ENCODE data around the gene LDLRAD4.

The LDLRAD4 gene

GRCh38 chr18:13387855-13388548 is 169.4 kb downstream of the LDLRAD4 start:
- no peak for TF ChIP-seq CTCF (IDR thresholded peaks at IDR 0.05; ENCODE audit: borderline replicate concordance, control extremely low read depth, extremely low read depth, insufficient read depth, missing control alignments)
- in situ Hi-C loops (cut with MboI; ENCODE audit: low sequenced_read_pairs, unreplicated experiment): no loop called here
- no peak for DNase-seq (ENCODE audit: low spot score)

GRCh38 chr18:13388586-13389490 is 170.3 kb downstream of the LDLRAD4 start:
- in situ Hi-C loops (cut with MboI; ENCODE audit: low sequenced_read_pairs, unreplicated experiment): no loop called here
- DNase-seq (ENCODE audit: low spot score): no peak
- no peak for TF ChIP-seq CTCF (IDR thresholded peaks at IDR 0.05; ENCODE audit: borderline replicate concordance, control extremely low read depth, extremely low read depth, insufficient read depth, missing control alignments)

- in situ Hi-C loops (cut with MboI; ENCODE audit: low sequenced_read_pairs, unreplicated experiment): no loop called here
These were observed 171.1 kb downstream of the LDLRAD4 start for GRCh38 chr18:13389491-13390131.

GRCh38 chr18:13390196-13390595 is 171.6 kb downstream of the LDLRAD4 start:
- in situ Hi-C loops (cut with MboI; ENCODE audit: low sequenced_read_pairs, unreplicated experiment): no loop called here
- no peak for DNase-seq (ENCODE audit: low spot score)
- TF ChIP-seq CTCF (IDR thresholded peaks at IDR 0.05; ENCODE audit: borderline replicate concordance, control extremely low read depth, extremely low read depth, insufficient read depth, missing control alignments): no peak

More at GRCh38 chr18:13389491-13390131, 171.1 kb downstream of the LDLRAD4 start:
- no peak for DNase-seq (ENCODE audit: low spot score)
- TF ChIP-seq CTCF (IDR thresholded peaks at IDR 0.05; ENCODE audit: borderline replicate concordance, control extremely low read depth, extremely low read depth, insufficient read depth, missing control alignments): no peak

- in situ Hi-C loops (cut with MboI; ENCODE audit: low sequenced_read_pairs, unreplicated experiment): no loop called here
- no peak for DNase-seq (ENCODE audit: low spot score)
- no peak for TF ChIP-seq CTCF (IDR thresholded peaks at IDR 0.05; ENCODE audit: borderline replicate concordance, control extremely low read depth, extremely low read depth, insufficient read depth, missing control alignments)
These were observed 172.2 kb downstream of the LDLRAD4 start for GRCh38 chr18:13390711-13391110.

GRCh38 chr18:13392029-13392750 is 173.6 kb downstream of the LDLRAD4 start:
- TF ChIP-seq CTCF (IDR thresholded peaks at IDR 0.05; ENCODE audit: borderline replicate concordance, control extremely low read depth, extremely low read depth, insufficient read depth, missing control alignments): no peak
- DNase-seq (ENCODE audit: low spot score): no peak
- in situ Hi-C loops (cut with MboI; ENCODE audit: low sequenced_read_pairs, unreplicated experiment): no loop called here

Measured in GM13976 (cell line).